H1 (cell line): ENCODE data around the gene DDX21. TPM values are rescaled to one million over a fixed set of nuclear protein-coding genes. Genes with fewer than 3 reads are reported as not detected.

Experiments
- CTCF ChIA-PET: fragments of 300-600 bp; sonication (Branson Sonifier 250); formaldehyde crosslinking; loops from one replicate; lab custom pipeline; 2021; ENCODE audit not compliant: partially characterized antibody; lab: Charles Lee
- POLR2A ChIA-PET: fragments of 300-600 bp; sonication (Branson Sonifier 250); formaldehyde crosslinking; loops from one replicate; lab custom pipeline; 2021; ENCODE audit warnings: inconsistent platforms; ENCODE audit not compliant: partially characterized antibody; lab: Charles Lee
- DNase-seq, 2 experiments: peaks; one replicate each; pipeline versions ENCODE4 v3.0.0 to v3.0.0-alpha.2; 2010 to 2022; ENCODE audit warnings: low spot score in 2 of 2, low read depth in 1 of 2, mixed read lengths in 1 of 2
- FAIRE-seq: peaks from 2 replicates; lab custom pipeline; 2011; peaks lifted over from hg19 to GRCh38; lab: Jason Lieb, UNC
- H2AFZ ChIP-seq: 2 replicates; pipeline ENCODE4 v1.8.1; 2012; ENCODE audit warnings: low read length, inconsistent platforms
- H2AK5ac ChIP-seq: 2 replicates; pipeline ENCODE4 v1.6.1; 2013; ENCODE audit warnings: low read depth, low read length
- H2BK120ac ChIP-seq: replicated peaks from 2 replicates; pipeline ENCODE3; 2013; ENCODE audit warnings: low read depth, low read length, inconsistent platforms
- H2BK12ac ChIP-seq: 2 replicates; pipeline ENCODE4 v1.6.1; 2013; ENCODE audit warnings: low read depth, low read length
- H2BK15ac ChIP-seq: 2 replicates; pipeline ENCODE4 v1.6.1; 2013; ENCODE audit warnings: low read length
- H2BK20ac ChIP-seq: 2 replicates; pipeline ENCODE4 v1.6.1; 2013; ENCODE audit warnings: low read length
- H2BK5ac ChIP-seq: 2 replicates; pipeline ENCODE4 v1.6.1; 2013; ENCODE audit warnings: low read depth, low read length
- H3K14ac ChIP-seq: 2 replicates; pipeline ENCODE4 v1.6.1; 2013; ENCODE audit warnings: inconsistent platforms; ENCODE audit not compliant: insufficient read length
- H3K18ac ChIP-seq: 2 replicates; pipeline ENCODE4 v1.6.1; 2013; ENCODE audit warnings: low read length; ENCODE audit errors: extremely low read depth
- H3K23ac ChIP-seq: 2 replicates; pipeline ENCODE4 v1.6.1; 2013; ENCODE audit warnings: inconsistent platforms; ENCODE audit not compliant: insufficient read length
- H3K23me2 ChIP-seq: 2 replicates; pipeline ENCODE4 v1.6.1; 2013; ENCODE audit warnings: low read depth, low read length
- H3K27ac ChIP-seq: 2 replicates; pipeline ENCODE4 v1.6.1; 2011; ENCODE audit warnings: low read depth, low read length, inconsistent platforms
- H3K27me3 ChIP-seq, 4 experiments: replicated peaks in 1 of 4; 1 replicate in 1 of 4; 2 replicates in 3 of 4; pipeline versions ENCODE4 v1.6.1 to v1.8.1; 2011 to 2013; ENCODE audit warnings: low read length in 3 of 4, mild to moderate bottlenecking in 3 of 4, inconsistent platforms in 2 of 4, mixed read lengths in 2 of 4, moderate library complexity in 1 of 4; ENCODE audit not compliant: control insufficient read depth in 3 of 4, insufficient read depth in 3 of 4; ENCODE audit errors: extremely low read depth in 1 of 4
- H3K36me3 ChIP-seq, 4 experiments: 2 replicates each; pipeline versions ENCODE4 v1.6.1 to v1.8.1; 2011 to 2013; ENCODE audit warnings: mild to moderate bottlenecking in 4 of 4, low read length in 3 of 4, moderate library complexity in 2 of 4, control low read depth in 1 of 4, inconsistent platforms in 1 of 4; ENCODE audit not compliant: insufficient read depth in 4 of 4, control insufficient read depth in 2 of 4
- H3K4ac ChIP-seq: replicated peaks from 2 replicates; pipeline ENCODE3; 2013; ENCODE audit warnings: low read length, low read depth, mixed read lengths, inconsistent platforms; ENCODE audit not compliant: insufficient read length
- H3K4me1 ChIP-seq, 4 experiments: replicated peaks in 1 of 4; 1 replicate in 1 of 4; 2 replicates in 3 of 4; pipeline versions ENCODE4 v1.6.1 to v1.8.1; 2011 to 2013; ENCODE audit warnings: low read length in 3 of 4, inconsistent platforms in 2 of 4, mixed read lengths in 1 of 4; ENCODE audit not compliant: insufficient read depth in 4 of 4, control insufficient read depth in 3 of 4
- H3K4me2 ChIP-seq, 2 experiments: 2 replicates each; pipeline versions ENCODE4 v1.6.1 to v1.8.1; 2011 to 2013; ENCODE audit warnings: low read depth in 2 of 2, low read length in 2 of 2, control low read depth in 1 of 2, inconsistent platforms in 1 of 2, mild to moderate bottlenecking in 1 of 2; ENCODE audit not compliant: insufficient read depth in 1 of 2
- H3K4me3 ChIP-seq, 4 experiments: fragments of 200-600, 300-600 bp in 1 of 4; sonication (generic), shearing (Covaris generic), sonication (Bioruptor Twin) in 1 of 4; 2 replicates each; pipeline versions ENCODE4 v1.5.1 to v1.8.1; 2011 to 2016; ENCODE audit warnings: low read length in 4 of 4, low read depth in 3 of 4, control low read depth in 2 of 4, inconsistent platforms in 2 of 4, mild to moderate bottlenecking in 2 of 4, mixed read lengths in 1 of 4, moderate library complexity in 1 of 4; ENCODE audit not compliant: insufficient read depth in 2 of 4; ENCODE audit errors: extremely low read depth in 1 of 4
- H3K56ac ChIP-seq: replicated peaks from 2 replicates; pipeline ENCODE3; 2013; ENCODE audit warnings: low read depth, mild to moderate bottlenecking, mixed read lengths, low read length, inconsistent platforms; ENCODE audit not compliant: insufficient read length
- H3K79me1 ChIP-seq: 2 replicates; pipeline ENCODE4 v1.6.1; 2013; ENCODE audit warnings: low read depth, low read length, control low read depth
- H3K79me2 ChIP-seq, 2 experiments: 2 replicates each; pipeline versions ENCODE4 v1.6.1 to v1.8.1; 2012 to 2013; ENCODE audit warnings: low read length in 2 of 2, mild to moderate bottlenecking in 2 of 2, inconsistent platforms in 1 of 2; ENCODE audit not compliant: insufficient read depth in 2 of 2, control insufficient read depth in 1 of 2
- H3K9ac ChIP-seq, 4 experiments: replicated peaks in 1 of 4; 1 replicate in 1 of 4; 2 replicates in 3 of 4; pipeline versions ENCODE4 v1.6.1 to v1.8.1; 2011 to 2013; ENCODE audit warnings: low read depth in 3 of 4, low read length in 3 of 4, control low read depth in 2 of 4, mild to moderate bottlenecking in 2 of 4, moderate library complexity in 2 of 4, inconsistent platforms in 1 of 4; ENCODE audit errors: extremely low read depth in 1 of 4
- H3K9me3 ChIP-seq, 2 experiments: 2 replicates each; pipeline versions ENCODE4 v1.6.1 to v1.8.1; 2012 to 2013; ENCODE audit warnings: mild to moderate bottlenecking in 2 of 2, moderate library complexity in 2 of 2, control low read depth in 1 of 2, inconsistent platforms in 1 of 2, low read depth in 1 of 2, low read length in 1 of 2, mixed read lengths in 1 of 2; ENCODE audit not compliant: insufficient read depth in 2 of 2
- H4K20me1 ChIP-seq, 2 experiments: replicated peaks in 1 of 2; 2 replicates each; pipeline versions ENCODE3 to v1.8.1; 2011 to 2013; ENCODE audit warnings: inconsistent platforms in 2 of 2, low read length in 2 of 2, mild to moderate bottlenecking in 1 of 2; ENCODE audit not compliant: insufficient read depth in 2 of 2, control insufficient read depth in 1 of 2
- H4K5ac ChIP-seq: 2 replicates; pipeline ENCODE4 v1.6.1; 2013; ENCODE audit warnings: low read length, low read depth, mixed read lengths, inconsistent platforms; ENCODE audit not compliant: insufficient read length
- H4K8ac ChIP-seq: 2 replicates; pipeline ENCODE4 v1.8.0; 2013; ENCODE audit warnings: mild to moderate bottlenecking, moderate library complexity, low read length, inconsistent platforms; ENCODE audit not compliant: insufficient read depth; ENCODE audit errors: extremely low read depth
- H4K91ac ChIP-seq: replicated peaks from 2 replicates; pipeline ENCODE3; 2013; ENCODE audit warnings: low read length, mixed read lengths, inconsistent platforms; ENCODE audit not compliant: insufficient read length
- CEBPB ChIP-seq: IDR thresholded peaks from 2 replicates; pipeline ENCODE4 v1.6.1; 2012; ENCODE audit warnings: low read depth, low read length
- KDM4A ChIP-seq: IDR thresholded peaks from one replicate; pipeline ENCODE4 v1.7.1; 2012; ENCODE audit warnings: low read depth, mild to moderate bottlenecking, moderate library complexity, low read length, inconsistent platforms; ENCODE audit not compliant: severe bottlenecking
- MAFK ChIP-seq: IDR thresholded peaks from 2 replicates; pipeline ENCODE4 v1.6.1; 2012; ENCODE audit warnings: low read depth, mild to moderate bottlenecking, improper control_type of control experiment, low read length
- RXRA ChIP-seq: IDR thresholded peaks from 2 replicates; pipeline ENCODE4 v1.6.1; 2011; ENCODE audit warnings: low read depth, mild to moderate bottlenecking, low read length, moderate library complexity; ENCODE audit not compliant: insufficient read depth
- SIRT6 ChIP-seq: IDR thresholded peaks from one replicate; pipeline ENCODE4 v1.7.1; 2012; ENCODE audit warnings: low read length, inconsistent platforms
- SP4 ChIP-seq: IDR thresholded peaks from 2 replicates; pipeline ENCODE4 v1.6.1; 2012; ENCODE audit warnings: low read length, inconsistent platforms
- WGBS, 2 experiments: shearing (Covaris generic) in 1 of 2; methylation state at CpG; one replicate each; pipeline versions ENCODE4 v1.1.6 to v1.1.7; 2013 to 2015; ENCODE audit warnings: low lambda C conversion rate in 2 of 2, mixed read lengths in 2 of 2, inconsistent platforms in 1 of 2, low coverage in 1 of 2, missing lambda C conversion rate in 1 of 2; ENCODE audit not compliant: insufficient replicate concordance in 2 of 2, insufficient coverage in 1 of 2, insufficient read length in 1 of 2; ENCODE audit errors: extremely low coverage in 1 of 2, missing lambda C conversion rate in 1 of 2; 5-methylcytosine and 5-hydroxymethylcytosine counted together
- polyA plus RNA-seq, 7 experiments: library from polyadenylated mRNA; depleted of rRNA in 3 of 7; stranded (reverse) in 5 of 7; unstranded in 2 of 7; fragments of >200 nt in 5 of 7; fragments of 200-250 nt in 2 of 7; gene quantifications; 1 replicate in 5 of 7; 2 replicates in 1 of 7; 4 replicates in 1 of 7; pipeline versions ENCODE4 v1.2.1 to v1.2.3, GENCODE V29; 2011 to 2013; ENCODE audit warnings: missing spikeins in 2 of 7, mixed read lengths in 2 of 7
- total RNA-seq: library from RNA; stranded (reverse); fragmentation: NEBNext Ultra II Directional; extraction: Animal tissue kit (Norgen Biotek cat#: 25700); gene quantifications from 2 replicates; pipeline ENCODE4 v1.2.1, GENCODE V29; 2021

DDX21 gene
- total and polyA plus RNA-seq, 2 of the 8 experiments (the other 6 are each of a cell fraction or from before 2014, with no cell fraction given): 67.0 to 195 TPM

DNA sequence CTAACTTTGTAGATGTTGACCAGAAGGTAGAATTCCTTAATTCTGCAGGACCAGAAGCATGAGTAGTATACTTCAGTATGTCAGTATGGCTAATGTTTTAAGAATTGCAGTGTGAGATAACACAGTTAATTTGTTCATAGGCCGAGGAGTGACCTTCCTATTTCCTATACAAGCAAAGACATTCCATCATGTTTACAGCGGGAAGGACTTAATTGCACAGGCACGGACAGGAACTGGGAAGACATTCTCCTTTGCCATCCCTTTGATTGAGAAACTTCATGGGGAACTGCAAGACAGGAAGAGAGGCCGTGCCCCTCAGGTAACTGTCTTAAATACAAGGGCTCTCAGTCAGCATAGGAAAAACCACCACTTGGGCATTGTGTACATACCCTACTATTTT is 7.2 kb downstream of the DDX21 start:
- Histone ChIP-seq H3K4me3 (no peak overlapping the region), H2BK20ac (no peak overlapping the region), H4K91ac (no peak overlapping the region), H3K4me1 (no peaks in the 10 kb centered on the region), H3K23ac (no peak overlapping the region), H3K79me2 (peaks cover 9 to 55% of the 10 kb centered on the region in 2 experiments), H4K8ac (no peak overlapping the region), H4K20me1 (peaks cover 4 to 13% of the 10 kb centered on the region in 2 experiments), H3K56ac (no peak overlapping the region), H2AK5ac (no peak overlapping the region), H4K5ac (no peak overlapping the region), H3K9me3 (no peaks in the 10 kb centered on the region), H3K27me3 (no peaks in the 10 kb centered on the region), H2BK120ac (no peak overlapping the region), H3K14ac (no peak overlapping the region), H3K23me2 (no peaks in the 10 kb centered on the region), H3K79me1 (0 out of 2 replicates have a peak, but pooled peaks cover 2% of the 10 kb centered on the region), H2BK15ac (no peak overlapping the region), H3K9ac (no peak overlapping the region), H2AFZ (no peak overlapping the region), H3K4me2 (no peak overlapping the region), H3K27ac (no peak overlapping the region), H3K36me3 (peaks cover 35 to 92% (median 67%) of the 10 kb centered on the region in 4 experiments), H3K18ac (no peak overlapping the region), H3K4ac (no peak overlapping the region), H2BK12ac (no peak overlapping the region), H2BK5ac (no peak overlapping the region)
- POLR2A ChIA-PET: no interaction called here
- WGBS, 2 experiments: 95% methylated on average over 4 of the region's 4 CpGs; no CpG with 5 or more reads in 1 of the 2 experiments
- DNase-seq: no peak
- no peak for FAIRE-seq
- CTCF ChIA-PET: no interaction called here
- TF ChIP-seq SP4 (no peak), RXRA (no peak), MAFK (no peak), CEBPB (no peak), KDM4A (no peak), SIRT6 (no peak)
